HG03066 (cell line): Measurements from ENCODE around the gene HHAT.

Experiments used
- ATAC-seq: cut with Tn5 transposase; IDR thresholded peaks from one replicate; pipeline ENCODE4 v1.9.1; 2021; ENCODE audit warnings: low read depth; ENCODE audit not compliant: unreplicated experiment

The HHAT gene

GRCh38 chr1:210698661-210699060 is 370.0 kb downstream of the HHAT start:
- no peak for ATAC-seq

- ATAC-seq = no peak
Measured at GRCh38 chr1:210700083-210700482, 371.4 kb downstream of the HHAT start.

- ATAC-seq = no peak
Measured at GRCh38 chr1:210700511-210700910, 371.8 kb downstream of the HHAT start.

GRCh38 chr1:210702506-210702905 is 373.8 kb downstream of the HHAT start:
- no peak for ATAC-seq

GRCh38 chr1:210703593-210703992 is 374.9 kb downstream of the HHAT start:
- no peak for ATAC-seq

GRCh38 chr1:210705086-210705485 is 376.4 kb downstream of the HHAT start:
- no peak for ATAC-seq

GRCh38 chr1:210706246-210706645 is 377.5 kb downstream of the HHAT start:
- ATAC-seq = no peak

GRCh38 chr1:210707300-210708240 is 378.9 kb downstream of the HHAT start:
- no peak for ATAC-seq

- no peak for ATAC-seq
Measured at GRCh38 chr1:210709701-210710100, 381.0 kb downstream of the HHAT start.

GRCh38 chr1:210711825-210712612 is 383.3 kb downstream of the HHAT start:
- no peak for ATAC-seq

- no peak for ATAC-seq
Measured at GRCh38 chr1:210715072-210715471, 386.4 kb downstream of the HHAT start.

- no peak for ATAC-seq
Measured at GRCh38 chr1:210722410-210723081, 393.8 kb downstream of the HHAT start.

- no peak for ATAC-seq
Measured at GRCh38 chr1:210723646-210724045, 394.9 kb downstream of the HHAT start.

GRCh38 chr1:210724768-210725167 is 396.1 kb downstream of the HHAT start:
- ATAC-seq = no peak
